GM12878 (cell line): ENCODE measurements around the gene GPR4. TPM values are rescaled to one million over a fixed set of nuclear protein-coding genes. Genes with fewer than 3 reads are reported as not detected.

Source experiments
- ATAC-seq: fragments of 200-7000 bp; cut with Tn5 transposase; 3 replicates; pipeline ENCODE4 v1.9.1; 2020; ENCODE audit warnings: mild to moderate bottlenecking, moderate library complexity
- BruUV-seq: library from RNA; stranded (reverse); fragments of 400-500 nt; replicated peaks from 2 replicates; lab custom pipeline; 2021; lab: Mats Ljungman, UMichigan
- CTCF ChIA-PET: fragments of 300-600 bp; sonication (Branson Sonifier 250); formaldehyde crosslinking; extraction: SDS; loops from one replicate; lab custom pipeline; 2021; ENCODE audit warnings: inconsistent platforms; lab: Yijun Ruan, JAX
- POLR2A ChIA-PET: fragments of 350-600 bp; formaldehyde crosslinking; extraction: SDS; loops from one replicate; lab custom pipeline; 2021; ENCODE audit warnings: inconsistent platforms; lab: Charles Lee
- RAD21 ChIA-PET: fragments of 300-600 bp; sonication (Branson Sonifier 250); formaldehyde crosslinking; loops from one replicate; lab custom pipeline; 2023; ENCODE audit warnings: antibody characterized with exemption; ENCODE audit not compliant: unreplicated experiment; lab: Charles Lee
- SMC1A ChIA-PET: fragments of 300-600 bp; sonication (Branson Sonifier 250); formaldehyde crosslinking; loops from one replicate; lab custom pipeline; 2023; ENCODE audit not compliant: unreplicated experiment, uncharacterized antibody; lab: Charles Lee
- DNase-seq: peaks from one replicate; pipeline ENCODE4 v3.0.0-alpha.2; 2011; ENCODE audit warnings: low read depth, low spot score
- FAIRE-seq: peaks from 3 replicates; lab custom pipeline; 2011; peaks lifted over from hg19 to GRCh38; lab: Jason Lieb, UNC
- H2AFZ ChIP-seq: 2 replicates; pipeline ENCODE4 v1.6.0; 2011; ENCODE audit warnings: low read depth, low read length, control low read depth; ENCODE audit not compliant: control insufficient read depth
- H3K27ac ChIP-seq: 2 replicates; pipeline ENCODE4 v1.5.1; 2011; ENCODE audit warnings: control low read depth; ENCODE audit not compliant: control insufficient read depth, insufficient read depth
- H3K27me3 ChIP-seq, 2 experiments: replicated peaks in 1 of 2; 2 replicates each; pipeline versions ENCODE4 v1.6.0 to v1.6.1; 2011; ENCODE audit warnings: low read length in 1 of 2; ENCODE audit not compliant: control insufficient read depth in 2 of 2, insufficient read depth in 2 of 2
- H3K36me3 ChIP-seq, 2 experiments: 2 replicates each; pipeline ENCODE4 v1.5.1; 2011; ENCODE audit warnings: low read length in 1 of 2; ENCODE audit not compliant: control insufficient read depth in 2 of 2, insufficient read depth in 2 of 2
- H3K4me1 ChIP-seq: 2 replicates; pipeline ENCODE4 v1.6.1; 2011; ENCODE audit warnings: mild to moderate bottlenecking, low read length, moderate library complexity, mixed read lengths; ENCODE audit not compliant: control insufficient read depth, insufficient read depth
- H3K4me2 ChIP-seq: 2 replicates; pipeline ENCODE4 v1.6.0; 2011; ENCODE audit warnings: control low read depth; ENCODE audit not compliant: control insufficient read depth, insufficient read depth
- H3K4me3 ChIP-seq: fragments of 200-600 bp; sonication (generic); 2 replicates; pipeline ENCODE4 v1.5.1; 2016
- H3K79me2 ChIP-seq: 2 replicates; pipeline ENCODE4 v1.6.0; 2011; ENCODE audit warnings: low read length; ENCODE audit not compliant: control insufficient read depth, insufficient read depth
- H3K9ac ChIP-seq: 2 replicates; pipeline ENCODE4 v1.8.0; 2011; ENCODE audit warnings: low read length, control low read depth, mixed read lengths; ENCODE audit not compliant: control insufficient read depth, insufficient read depth
- H3K9me3 ChIP-seq: replicated peaks from 3 replicates; pipeline ENCODE4 v1.5.1; 2011; ENCODE audit warnings: mild to moderate bottlenecking, low read length; ENCODE audit not compliant: control insufficient read depth, insufficient read depth
- H4K20me1 ChIP-seq: 2 replicates; pipeline ENCODE4 v1.6.0; 2011; ENCODE audit not compliant: control insufficient read depth, insufficient read depth
- CBFB ChIP-seq: IDR thresholded peaks from 2 replicates; pipeline ENCODE4 v1.6.1; 2016; ENCODE audit warnings: antibody characterized with exemption, low read depth
- ESRRA ChIP-seq: IDR thresholded peaks from 2 replicates; pipeline ENCODE4 v1.6.1; 2012; ENCODE audit warnings: mild to moderate bottlenecking, low read length, improper control_type of control experiment
- POLR2AphosphoS5 ChIP-seq: IDR thresholded peaks from 2 replicates; pipeline ENCODE4 v1.6.1; 2011; ENCODE audit warnings: mild to moderate bottlenecking, low read length, inconsistent platforms
- SIN3A ChIP-seq: IDR thresholded peaks from 2 replicates; pipeline ENCODE4 v1.6.1; 2012; ENCODE audit warnings: low read depth, low read length, improper control_type of control experiment
- SREBF1 ChIP-seq: IDR thresholded peaks from 2 replicates; pipeline ENCODE4 v1.6.1; 2012; ENCODE audit warnings: mild to moderate bottlenecking, low read length
- ZNF384 ChIP-seq: IDR thresholded peaks from 2 replicates; pipeline ENCODE4 v1.6.1; 2012; ENCODE audit warnings: low read depth, mild to moderate bottlenecking, low read length, improper control_type of control experiment, borderline replicate concordance
- WGBS: methylation state at CpG from one replicate; pipeline ENCODE4 v1.1.6; 2016; ENCODE audit warnings: low lambda C conversion rate; ENCODE audit not compliant: insufficient replicate concordance, insufficient coverage; ENCODE audit errors: missing lambda C conversion rate; 5-methylcytosine and 5-hydroxymethylcytosine counted together
- in situ Hi-C: fragments of 300-500 bp; cut with MboI; formaldehyde crosslinking; loops from 9 replicates; pipeline ENCODE4 v1.14.3; 2018; ENCODE audit warnings: mixed read lengths
- intact Hi-C: fragments of 100-400 bp; cut with micrococcal nuclease; formaldehyde crosslinking; loops from one replicate; pipeline ENCODE4 v1.14.2; 2022; ENCODE audit not compliant: unreplicated experiment
- polyA plus RNA-seq, 11 experiments: library from polyadenylated mRNA; depleted of rRNA in 4 of 11; unstranded in 6 of 11; stranded (reverse) in 5 of 11; fragments of >200 nt; fragmentation: Nextera tagmentation in 4 of 11; fragmentation: Illumina TruSeq in 1 of 11; extraction: Ambion mirVana in 4 of 11; extraction: Trizol in 1 of 11; gene quantifications; 1 replicate in 1 of 11; 2 replicates in 10 of 11; pipeline versions ENCODE4 v1.2.1 to v1.2.3, GENCODE V29; 2011 to 2016; ENCODE audit warnings: inconsistent platforms in 2 of 11, missing spikeins in 2 of 11, low read depth in 1 of 11
- total RNA-seq, 4 experiments: library from RNA; depleted of rRNA in 3 of 4; stranded (reverse); fragments of >200 nt in 3 of 4; fragmentation: Illumina TruSeq in 1 of 4; extraction: Trizol in 1 of 4; gene quantifications; 2 replicates each; pipeline versions ENCODE4 v1.2.1 to v1.2.3, GENCODE V29; 2013 to 2021
- TF ChIP-seq, protein P1 (sequence below): fragments of 450-650 bp; IDR thresholded peaks from 2 replicates; pipeline ENCODE4 v1.6.1; 2014; ENCODE audit warnings: mild to moderate bottlenecking
- TF ChIP-seq, protein P2 (sequence below), 3 experiments: IDR thresholded peaks in 2 of 3; conservative IDR thresholded peaks in 1 of 3; 2 replicates each; pipeline ENCODE4 v1.5.1; 2011; ENCODE audit warnings: low read depth in 3 of 3, low read length in 3 of 3, mild to moderate bottlenecking in 3 of 3, control low read depth in 2 of 3, moderate library complexity in 2 of 3, inconsistent platforms in 1 of 3, mixed read lengths in 1 of 3; ENCODE audit not compliant: control insufficient read depth in 2 of 3, insufficient read depth in 1 of 3; ENCODE audit errors: extremely low read depth in 1 of 3
- TF ChIP-seq, protein P3 (sequence below): fragments of 450-650 bp; IDR thresholded peaks from 2 replicates; pipeline ENCODE4 v1.6.1; 2018; ENCODE audit warnings: borderline replicate concordance, mild to moderate bottlenecking; ENCODE audit not compliant: partially characterized antibody

The GPR4 gene
- total and polyA plus RNA-seq, 10 of the 15 experiments (the other 5 are each of a cell fraction or from before 2014, with no cell fraction given): not detected

DNA sequence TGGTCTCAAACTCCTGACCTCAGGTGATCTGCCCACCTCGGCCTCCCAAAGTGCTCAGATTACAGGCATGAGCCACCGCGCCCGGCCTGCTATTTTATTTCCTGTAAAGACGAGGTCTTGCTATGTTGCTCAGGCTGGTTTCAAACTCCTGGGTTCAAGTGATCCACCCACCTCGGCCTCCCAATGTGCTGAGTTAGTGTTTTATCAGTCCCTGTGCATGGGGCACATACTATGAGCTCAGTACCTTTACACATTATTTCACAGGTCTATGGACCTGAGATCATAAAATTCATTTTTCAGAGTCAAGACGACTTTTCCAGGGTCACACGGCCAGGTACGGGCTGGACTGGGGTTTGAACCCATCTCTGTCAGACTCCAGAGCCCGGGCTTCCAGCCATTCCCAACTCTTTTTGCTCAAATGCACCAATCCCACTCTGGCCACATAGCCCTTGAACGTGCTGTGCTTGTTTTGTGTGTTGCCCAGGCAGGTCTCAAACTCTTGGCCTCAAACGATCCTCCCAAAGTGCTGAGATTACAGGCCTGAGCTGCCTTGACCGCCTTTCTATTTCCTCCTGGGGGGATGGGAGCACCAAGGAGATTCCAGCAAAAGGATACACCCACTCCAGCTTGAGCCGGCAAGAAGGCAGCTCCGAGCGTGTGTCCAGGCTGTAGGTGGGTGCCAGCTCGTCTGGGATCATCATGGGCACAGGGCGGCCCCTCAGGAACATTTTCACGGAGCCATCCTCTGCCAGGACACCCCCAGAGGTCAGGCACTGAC lies 36.1 kb upstream of the GPR4 start:
- no peaks in the 10 kb centered on the region for H3K27me3 ChIP-seq
- ChIA-PET CTCF (interaction anchor here (0.5 to 2.9 kb wide), 8 partner anchors 14 to 197 kb away, joined by 3 to 6 read pairs (median 4); no protein-coding TSS in a partner anchor), SMC1A (interaction anchor here (0.7 to 1.5 kb wide), 5 partner anchors 14 to 152 kb away, joined by 3 to 5 read pairs (median 3); partner anchors contain the start of genes QPCTL and SNRPD2), POLR2A (interaction anchor here (0.6 to 1.9 kb wide), 5 partner anchors 38 to 226 kb away, joined by 4 to 6 read pairs (median 5); partner anchors contain the start of genes FOXA3 and QPCTL), RAD21 (interaction anchor here (1.5 kb wide), 1 partner anchor 153 kb away, joined by 4 read pairs; no protein-coding TSS in a partner anchor)
- BruUV-seq: TSS peak; percentile 51
- H3K9ac ChIP-seq: peak overlapping the region; percentile 86
- no peaks in the 10 kb centered on the region for H3K9me3 ChIP-seq
- H3K4me3 ChIP-seq: peak overlapping the region; percentile 82; the same call in 1 of the 2 replicates
- no peaks in the 10 kb centered on the region for H4K20me1 ChIP-seq
- intact Hi-C loops (no loop called here), in situ Hi-C loops (no loop called here)
- no peaks in the 10 kb centered on the region; a peak in 1 of 4 replicates for H3K36me3 ChIP-seq
- H3K27ac ChIP-seq: peak overlapping the region; percentile 71
- ATAC-seq: no peak
- no peak for FAIRE-seq
- H3K4me1 ChIP-seq: peaks cover 21% of the 10 kb centered on the region
- peaks cover 11% of the 10 kb centered on the region for H3K79me2 ChIP-seq
- no peak for TF ChIP-seq POLR2AphosphoS5
- no peak for TF ChIP-seq SREBF1
- TF ChIP-seq, protein P1, sequence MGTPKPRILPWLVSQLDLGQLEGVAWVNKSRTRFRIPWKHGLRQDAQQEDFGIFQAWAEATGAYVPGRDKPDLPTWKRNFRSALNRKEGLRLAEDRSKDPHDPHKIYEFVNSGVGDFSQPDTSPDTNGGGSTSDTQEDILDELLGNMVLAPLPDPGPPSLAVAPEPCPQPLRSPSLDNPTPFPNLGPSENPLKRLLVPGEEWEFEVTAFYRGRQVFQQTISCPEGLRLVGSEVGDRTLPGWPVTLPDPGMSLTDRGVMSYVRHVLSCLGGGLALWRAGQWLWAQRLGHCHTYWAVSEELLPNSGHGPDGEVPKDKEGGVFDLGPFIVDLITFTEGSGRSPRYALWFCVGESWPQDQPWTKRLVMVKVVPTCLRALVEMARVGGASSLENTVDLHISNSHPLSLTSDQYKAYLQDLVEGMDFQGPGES: no peak
- 82% methylated on average over 19 of the region's 19 CpGs for WGBS
- no peak overlapping the region for H2AFZ ChIP-seq
- H3K4me2 ChIP-seq: peak overlapping the region; percentile 88
- DNase-seq: no peak

DNA sequence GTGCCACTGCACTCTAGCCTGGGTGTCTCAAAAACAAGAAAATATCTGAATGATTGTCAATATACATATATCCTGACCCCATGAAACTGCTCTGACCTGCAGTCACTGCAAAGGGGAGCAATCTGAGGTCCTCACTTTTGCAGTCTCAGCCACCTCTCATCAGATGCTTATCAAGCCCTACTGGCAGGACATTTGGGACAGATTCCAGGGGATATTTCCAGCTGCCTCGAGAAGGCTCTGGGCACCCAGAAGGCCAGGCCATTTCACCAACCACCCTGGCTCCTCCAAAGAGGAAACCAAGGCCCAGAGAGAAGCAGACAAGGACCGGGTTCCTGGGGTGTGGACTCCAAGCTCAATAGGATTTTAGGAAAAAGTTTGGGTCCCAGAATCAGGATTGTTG lies 34.9 kb upstream of the GPR4 start:
- no peak overlapping the region for H3K4me2 ChIP-seq
- no peaks in the 10 kb centered on the region for H4K20me1 ChIP-seq
- H3K9me3 ChIP-seq: no peaks in the 10 kb centered on the region
- H3K79me2 ChIP-seq: peaks cover 11% of the 10 kb centered on the region
- ATAC-seq: no peak
- H3K4me3 ChIP-seq: no peak overlapping the region
- H3K9ac ChIP-seq: no peak overlapping the region
- H3K27me3 ChIP-seq: no peaks in the 10 kb centered on the region
- no peak for FAIRE-seq
- intact Hi-C loops (no loop called here), in situ Hi-C loops (no loop called here)
- DNase-seq: no peak
- ChIA-PET CTCF (interaction anchor here (0.7 kb wide), 1 partner anchor 31 kb away, joined by 4 read pairs; no protein-coding TSS in a partner anchor), RAD21 (interaction anchor here (0.6 to 0.7 kb wide), 2 partner anchors 9 to 64 kb away, joined by 3 read pairs; no protein-coding TSS in a partner anchor), POLR2A (interaction anchor here (0.6 to 0.9 kb wide), 2 partner anchors 9 to 31 kb away, joined by 3 to 9 read pairs; no protein-coding TSS in a partner anchor), SMC1A (no interaction called here)
- peaks cover 21% of the 10 kb centered on the region for H3K4me1 ChIP-seq
- TSS peak; percentile 51 for BruUV-seq
- WGBS: 66% methylated on average over 2 of the region's 2 CpGs
- H3K27ac ChIP-seq: no peak overlapping the region
- H2AFZ ChIP-seq: no peak overlapping the region
- H3K36me3 ChIP-seq: no peaks in the 10 kb centered on the region; a peak in 1 of 4 replicates
- TF ChIP-seq, protein P2, sequence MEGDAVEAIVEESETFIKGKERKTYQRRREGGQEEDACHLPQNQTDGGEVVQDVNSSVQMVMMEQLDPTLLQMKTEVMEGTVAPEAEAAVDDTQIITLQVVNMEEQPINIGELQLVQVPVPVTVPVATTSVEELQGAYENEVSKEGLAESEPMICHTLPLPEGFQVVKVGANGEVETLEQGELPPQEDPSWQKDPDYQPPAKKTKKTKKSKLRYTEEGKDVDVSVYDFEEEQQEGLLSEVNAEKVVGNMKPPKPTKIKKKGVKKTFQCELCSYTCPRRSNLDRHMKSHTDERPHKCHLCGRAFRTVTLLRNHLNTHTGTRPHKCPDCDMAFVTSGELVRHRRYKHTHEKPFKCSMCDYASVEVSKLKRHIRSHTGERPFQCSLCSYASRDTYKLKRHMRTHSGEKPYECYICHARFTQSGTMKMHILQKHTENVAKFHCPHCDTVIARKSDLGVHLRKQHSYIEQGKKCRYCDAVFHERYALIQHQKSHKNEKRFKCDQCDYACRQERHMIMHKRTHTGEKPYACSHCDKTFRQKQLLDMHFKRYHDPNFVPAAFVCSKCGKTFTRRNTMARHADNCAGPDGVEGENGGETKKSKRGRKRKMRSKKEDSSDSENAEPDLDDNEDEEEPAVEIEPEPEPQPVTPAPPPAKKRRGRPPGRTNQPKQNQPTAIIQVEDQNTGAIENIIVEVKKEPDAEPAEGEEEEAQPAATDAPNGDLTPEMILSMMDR (IDR thresholded peaks at IDR 0.05 in 2 of 3, conservative IDR thresholded peaks at IDR 0.05 in 1 of 3; ENCODE audit: control insufficient read depth in 2 of 3, extremely low read depth in 1 of 3, insufficient read depth in 1 of 3, low read depth in 3 of 3, low read length in 3 of 3): no peak
- TF ChIP-seq CBFB (no peak), ZNF384 (no peak), SIN3A (no peak), ESRRA (no peak)
- TF ChIP-seq, protein P3, sequence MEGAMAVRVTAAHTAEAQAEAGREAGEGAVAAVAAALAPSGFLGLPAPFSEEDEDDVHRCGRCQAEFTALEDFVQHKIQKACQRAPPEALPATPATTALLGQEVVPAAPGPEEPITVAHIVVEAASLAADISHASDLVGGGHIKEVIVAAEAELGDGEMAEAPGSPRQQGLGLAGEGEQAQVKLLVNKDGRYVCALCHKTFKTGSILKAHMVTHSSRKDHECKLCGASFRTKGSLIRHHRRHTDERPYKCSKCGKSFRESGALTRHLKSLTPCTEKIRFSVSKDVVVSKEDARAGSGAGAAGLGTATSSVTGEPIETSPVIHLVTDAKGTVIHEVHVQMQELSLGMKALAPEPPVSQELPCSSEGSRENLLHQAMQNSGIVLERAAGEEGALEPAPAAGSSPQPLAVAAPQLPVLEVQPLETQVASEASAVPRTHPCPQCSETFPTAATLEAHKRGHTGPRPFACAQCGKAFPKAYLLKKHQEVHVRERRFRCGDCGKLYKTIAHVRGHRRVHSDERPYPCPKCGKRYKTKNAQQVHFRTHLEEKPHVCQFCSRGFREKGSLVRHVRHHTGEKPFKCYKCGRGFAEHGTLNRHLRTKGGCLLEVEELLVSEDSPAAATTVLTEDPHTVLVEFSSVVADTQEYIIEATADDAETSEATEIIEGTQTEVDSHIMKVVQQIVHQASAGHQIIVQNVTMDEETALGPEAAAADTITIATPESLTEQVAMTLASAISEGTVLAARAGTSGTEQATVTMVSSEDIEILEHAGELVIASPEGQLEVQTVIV: no peak
